ENCODE data around the gene ARRB2. TPM values are rescaled to one million over a fixed set of nuclear protein-coding genes. Genes with fewer than 3 reads are reported as not detected.
A peak's percentile ranks its signal among the peaks of the same experiment; 100 is the strongest.

Gene ARRB2
- total RNA-seq, result 100 to 1,000 TPM; 372 to 378 TPM

- H3K36me3 Mint-ChIP-seq (ENCODE audit: low read depth), result peaks cover 35% of the 10 kb centered on the region
- CTCF ChIA-PET, result interaction anchor here (0.6 to 2.9 kb wide), 23 partner anchors 9 to 230 kb away, joined by 3 to 22 read pairs (median 5); partner anchors contain the start of genes C17orf107, CHRNE, GLTPD2 and MED11
- H3K9me3 Mint-ChIP-seq, result peaks cover 4% of the 10 kb centered on the region
- peak within 1 kb of the TSS; percentile 93 for H3K4me3 Mint-ChIP-seq
- no peaks in the 10 kb centered on the region for H3K27me3 Mint-ChIP-seq
- DNase-seq, result peak; percentile 99
- POLR2A ChIA-PET, result interaction anchor here (0.7 to 9.8 kb wide), 16 partner anchors 11 to 237 kb away, joined by 3 to 105 read pairs (median 5); partner anchors contain the start of genes C17orf107, MED11, PFN1 and PLD2
- peak within 1 kb of the TSS; percentile 98 for H3K27ac Mint-ChIP-seq
- H3K4me1 Mint-ChIP-seq, result peaks cover 65% of the 10 kb centered on the region
Measured at GRCh38 chr17:4709794-4710692, at the start of gene ARRB2. Gene ARRB2, plus strand, starts transcription at chr17:4710632. Its CDS starts 90 bp downstream, at chr17:4710722.

GRCh38 chr17:4663711-4664110, 46.7 kb upstream of the ARRB2 start:
- Mint-ChIP-seq H3K4me1 (peaks cover 3% of the 10 kb centered on the region), H3K4me3 (no peak overlapping the region), H3K27me3 (peaks cover 23% of the 10 kb centered on the region), H3K27ac (no peak overlapping the region), H3K36me3 (ENCODE audit: low read depth) (no peaks in the 10 kb centered on the region), H3K9me3 (no peaks in the 10 kb centered on the region)
- ChIA-PET POLR2A (no interaction called here), CTCF (no interaction called here)
- no peak for DNase-seq

GRCh38 chr17:4664230-4664629, 46.2 kb upstream of the ARRB2 start:
- H3K9me3 Mint-ChIP-seq, result no peaks in the 10 kb centered on the region
- CTCF ChIA-PET, result no interaction called here
- H3K4me3 Mint-ChIP-seq, result no peak overlapping the region

GRCh38 chr17:4665027-4665426, 45.4 kb upstream of the ARRB2 start:
- H3K27me3 Mint-ChIP-seq, result peaks cover 21% of the 10 kb centered on the region
- ChIA-PET POLR2A (no interaction called here), CTCF (no interaction called here)
- no peak overlapping the region for H3K4me3 Mint-ChIP-seq
- peaks cover 1% of the 10 kb centered on the region for H3K36me3 Mint-ChIP-seq (ENCODE audit: low read depth)
- H3K27ac Mint-ChIP-seq, result no peak overlapping the region
- DNase-seq, result no peak
- peaks cover 2% of the 10 kb centered on the region for H3K4me1 Mint-ChIP-seq
- H3K9me3 Mint-ChIP-seq, result no peaks in the 10 kb centered on the region

More at GRCh38 chr17:4664230-4664629, 46.2 kb upstream of the ARRB2 start:
- POLR2A ChIA-PET, result no interaction called here
- peaks cover 2% of the 10 kb centered on the region for H3K4me1 Mint-ChIP-seq
- no peak for DNase-seq
- H3K27ac Mint-ChIP-seq, result no peak overlapping the region
- H3K27me3 Mint-ChIP-seq, result peaks cover 23% of the 10 kb centered on the region
- H3K36me3 Mint-ChIP-seq (ENCODE audit: low read depth), result no peaks in the 10 kb centered on the region

- POLR2A ChIA-PET, result interaction anchor here (0.7 to 0.8 kb wide), 3 partner anchors 11 to 44 kb away, joined by 3 read pairs; no protein-coding TSS in a partner anchor
Measured at GRCh38 chr17:4666296-4666695, 44.1 kb upstream of the ARRB2 start.

GRCh38 chr17:4667166-4667565, 43.3 kb upstream of the ARRB2 start:
- no peak for DNase-seq
- Mint-ChIP-seq H3K4me3 (no peak overlapping the region), H3K27ac (no peak overlapping the region), H3K36me3 (ENCODE audit: low read depth) (peaks cover 15% of the 10 kb centered on the region), H3K9me3 (no peaks in the 10 kb centered on the region), H3K27me3 (peaks cover 20% of the 10 kb centered on the region), H3K4me1 (peaks cover 2% of the 10 kb centered on the region)
- POLR2A ChIA-PET, result interaction anchor here (0.7 to 1.0 kb wide), 2 partner anchors 11 to 36 kb away, joined by 3 to 5 read pairs; no protein-coding TSS in a partner anchor
- CTCF ChIA-PET, result no interaction called here

More at GRCh38 chr17:4666296-4666695, 44.1 kb upstream of the ARRB2 start:
- H3K4me1 Mint-ChIP-seq, result peaks cover 2% of the 10 kb centered on the region
- peaks cover 21% of the 10 kb centered on the region for H3K27me3 Mint-ChIP-seq
- H3K36me3 Mint-ChIP-seq (ENCODE audit: low read depth), result peaks cover 10% of the 10 kb centered on the region
- no peak overlapping the region for H3K4me3 Mint-ChIP-seq
- CTCF ChIA-PET, result no interaction called here
- H3K9me3 Mint-ChIP-seq, result no peaks in the 10 kb centered on the region
- no peak overlapping the region for H3K27ac Mint-ChIP-seq
- no peak for DNase-seq

GRCh38 chr17:4672055-4672630, 38.3 kb upstream of the ARRB2 start:
- CTCF ChIA-PET, result no interaction called here
- Mint-ChIP-seq H3K27ac (no peak overlapping the region), H3K27me3 (peaks cover 5% of the 10 kb centered on the region), H3K4me1 (no peaks in the 10 kb centered on the region), H3K36me3 (ENCODE audit: low read depth) (peaks cover 49% of the 10 kb centered on the region), H3K9me3 (no peaks in the 10 kb centered on the region), H3K4me3 (no peak overlapping the region)
- DNase-seq, result no peak
- POLR2A ChIA-PET, result interaction anchor here (1.1 kb wide), 1 partner anchor 10 kb away, joined by 3 read pairs; no protein-coding TSS in a partner anchor

GRCh38 chr17:4672751-4673150, 37.7 kb upstream of the ARRB2 start:
- H3K27ac Mint-ChIP-seq, result no peak overlapping the region
- DNase-seq, result no peak
- H3K9me3 Mint-ChIP-seq, result no peaks in the 10 kb centered on the region
- ChIA-PET POLR2A (no interaction called here), CTCF (no interaction called here)
- H3K27me3 Mint-ChIP-seq, result peaks cover under 1% of the 10 kb centered on the region
- H3K4me1 Mint-ChIP-seq, result no peaks in the 10 kb centered on the region
- H3K4me3 Mint-ChIP-seq, result no peak overlapping the region
- H3K36me3 Mint-ChIP-seq (ENCODE audit: low read depth), result peaks cover 53% of the 10 kb centered on the region

GRCh38 chr17:4673169-4673568, 37.3 kb upstream of the ARRB2 start:
- peaks cover 2% of the 10 kb centered on the region for H3K4me1 Mint-ChIP-seq
- H3K4me3 Mint-ChIP-seq, result no peak overlapping the region
- no peak overlapping the region for H3K27ac Mint-ChIP-seq
- DNase-seq, result no peak
- ChIA-PET POLR2A (no interaction called here), CTCF (no interaction called here)
- H3K27me3 Mint-ChIP-seq, result no peaks in the 10 kb centered on the region
- no peaks in the 10 kb centered on the region for H3K9me3 Mint-ChIP-seq
- peaks cover 55% of the 10 kb centered on the region for H3K36me3 Mint-ChIP-seq (ENCODE audit: low read depth)

GRCh38 chr17:4673986-4674684, 36.3 kb upstream of the ARRB2 start:
- CTCF ChIA-PET, result no interaction called here
- Mint-ChIP-seq H3K4me3 (no peak overlapping the region), H3K27me3 (no peaks in the 10 kb centered on the region), H3K36me3 (ENCODE audit: low read depth) (peaks cover 60% of the 10 kb centered on the region), H3K4me1 (peaks cover 11% of the 10 kb centered on the region), H3K9me3 (no peaks in the 10 kb centered on the region), H3K27ac (no peak overlapping the region)
- DNase-seq, result no peak
- POLR2A ChIA-PET, result no interaction called here

- Mint-ChIP-seq H3K9me3 (no peaks in the 10 kb centered on the region), H3K36me3 (ENCODE audit: low read depth) (peaks cover 61% of the 10 kb centered on the region), H3K27ac (no peak overlapping the region), H3K27me3 (no peaks in the 10 kb centered on the region), H3K4me1 (peaks cover 15% of the 10 kb centered on the region), H3K4me3 (no peak overlapping the region)
- ChIA-PET CTCF (no interaction called here), POLR2A (no interaction called here)
- DNase-seq, result no peak
Measured at GRCh38 chr17:4674685-4674998, 35.8 kb upstream of the ARRB2 start.

GRCh38 chr17:4675791-4676190, 34.6 kb upstream of the ARRB2 start:
- no peaks in the 10 kb centered on the region for H3K9me3 Mint-ChIP-seq
- no peak overlapping the region for H3K4me3 Mint-ChIP-seq
- POLR2A ChIA-PET, result no interaction called here
- DNase-seq, result no peak
- peaks cover 20% of the 10 kb centered on the region for H3K4me1 Mint-ChIP-seq
- H3K27ac Mint-ChIP-seq, result peak overlapping the region; percentile 52
- peaks cover 66% of the 10 kb centered on the region for H3K36me3 Mint-ChIP-seq (ENCODE audit: low read depth)
- no peaks in the 10 kb centered on the region for H3K27me3 Mint-ChIP-seq
- CTCF ChIA-PET, result no interaction called here

GRCh38 chr17:4676791-4677190, 33.6 kb upstream of the ARRB2 start:
- CTCF ChIA-PET, result no interaction called here
- Mint-ChIP-seq H3K36me3 (ENCODE audit: low read depth) (peaks cover 64% of the 10 kb centered on the region), H3K27ac (no peak overlapping the region)

More at GRCh38 chr17:4676791-4677190, 33.6 kb upstream of the ARRB2 start:
- Mint-ChIP-seq H3K4me1 (peaks cover 20% of the 10 kb centered on the region), H3K9me3 (no peaks in the 10 kb centered on the region), H3K27me3 (no peaks in the 10 kb centered on the region), H3K4me3 (no peak overlapping the region)
- POLR2A ChIA-PET, result no interaction called here
- no peak for DNase-seq

Data from activated CD4-positive, alpha-beta memory T cell treated with anti-CD3 and anti-CD28 coated beads, Interleukin-2, amount 10 ng/mL, durations not matched to agents 7 days and 5 days (primary cell).